KOPT-K1 (cell line): ENCODE results near the gene MISP3.
A peak's percentile ranks its signal among the peaks of the same experiment; 100 is the strongest.

ENCODE experiments used
- H3K27ac ChIP-seq: fragments of 200-600 bp; sonication (generic); 2 replicates; pipeline ENCODE4 v1.5.1; 2016; ENCODE audit warnings: antibody characterized with exemption, mild to moderate bottlenecking, low read depth, low read length; ENCODE audit not compliant: poor library complexity, severe bottlenecking
- H3K36me3 ChIP-seq: fragments of 200-600 bp; sonication (generic); 2 replicates; pipeline ENCODE4 v1.5.1; 2017; ENCODE audit warnings: antibody characterized with exemption, mild to moderate bottlenecking, low read length, moderate library complexity; ENCODE audit not compliant: insufficient read depth
- H3K9me3 ChIP-seq: fragments of 200-600 bp; sonication (generic); 2 replicates; pipeline ENCODE4 v1.5.1; 2017; ENCODE audit warnings: antibody characterized with exemption, low read length, mild to moderate bottlenecking; ENCODE audit not compliant: insufficient read depth, poor library complexity, severe bottlenecking

MISP3 gene

DNA sequence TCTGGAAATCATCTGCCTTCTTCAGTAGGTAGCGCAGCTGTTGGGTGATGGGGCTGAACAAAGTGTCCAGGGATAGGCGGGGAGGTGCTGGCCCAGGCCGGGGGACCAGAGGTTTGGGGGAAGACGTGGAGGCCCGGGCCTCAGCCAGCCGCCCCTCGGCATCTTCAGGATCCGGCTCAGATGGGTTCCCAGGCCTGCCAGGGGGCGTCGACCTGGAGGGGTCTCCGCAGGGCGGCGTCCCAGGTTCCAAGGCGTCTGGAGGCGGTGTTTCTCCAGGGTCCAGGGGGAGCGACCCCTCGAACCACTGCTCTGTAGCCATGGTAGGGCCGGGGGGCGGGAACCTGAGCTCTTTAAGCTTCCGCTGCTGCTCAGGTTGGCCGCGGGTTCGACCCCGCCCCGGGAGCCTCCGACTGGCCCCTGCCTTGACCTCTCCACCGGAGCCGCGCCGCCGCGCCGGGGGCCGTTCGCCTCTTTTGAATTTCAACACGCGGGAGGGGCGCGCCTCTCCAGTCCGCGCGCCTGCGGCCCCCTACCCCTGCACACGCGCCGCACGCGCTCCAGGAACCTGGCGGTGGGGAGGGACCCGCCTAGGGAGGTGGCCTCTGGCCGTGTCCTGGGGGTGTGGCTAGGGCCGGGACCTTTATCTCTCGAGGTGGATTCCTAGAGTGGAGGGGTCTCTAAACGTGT, 12.9 kb downstream of the MISP3 start, which contains the start of gene C19orf67:
Gene C19orf67, minus strand, starts transcription at position 475 of the 687 bp plus-strand sequence. Its CDS starts 156 bp downstream, at position 319.
- Histone ChIP-seq H3K36me3 (peaks cover 16% of the 10 kb centered on the region), H3K9me3 (no peaks in the 10 kb centered on the region), H3K27ac (no peak within 1 kb of the TSS)

DNA sequence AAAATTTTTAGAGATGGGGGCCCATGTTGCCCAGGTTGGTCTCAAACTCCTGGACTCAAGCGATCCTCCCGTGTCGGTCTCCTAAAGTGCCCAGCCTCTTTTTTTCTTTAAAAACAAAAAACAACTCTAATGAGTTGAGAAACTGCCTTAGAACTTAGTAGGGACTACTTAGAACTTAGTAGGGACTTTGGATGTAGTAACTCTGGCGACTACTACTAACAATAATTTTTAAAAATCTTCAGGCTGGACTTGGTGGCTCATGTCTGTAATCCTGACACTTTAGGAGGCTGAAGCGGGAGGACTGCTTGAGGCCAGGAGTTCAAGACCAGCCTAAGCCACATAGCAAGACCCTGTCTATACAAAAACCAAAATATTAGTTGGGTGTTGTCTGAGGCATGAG, 13.5 kb downstream of the MISP3 start:
- H3K9me3 ChIP-seq: no peaks in the 10 kb centered on the region
- H3K27ac ChIP-seq: no peak overlapping the region
- peaks cover 16% of the 10 kb centered on the region for H3K36me3 ChIP-seq

DNA sequence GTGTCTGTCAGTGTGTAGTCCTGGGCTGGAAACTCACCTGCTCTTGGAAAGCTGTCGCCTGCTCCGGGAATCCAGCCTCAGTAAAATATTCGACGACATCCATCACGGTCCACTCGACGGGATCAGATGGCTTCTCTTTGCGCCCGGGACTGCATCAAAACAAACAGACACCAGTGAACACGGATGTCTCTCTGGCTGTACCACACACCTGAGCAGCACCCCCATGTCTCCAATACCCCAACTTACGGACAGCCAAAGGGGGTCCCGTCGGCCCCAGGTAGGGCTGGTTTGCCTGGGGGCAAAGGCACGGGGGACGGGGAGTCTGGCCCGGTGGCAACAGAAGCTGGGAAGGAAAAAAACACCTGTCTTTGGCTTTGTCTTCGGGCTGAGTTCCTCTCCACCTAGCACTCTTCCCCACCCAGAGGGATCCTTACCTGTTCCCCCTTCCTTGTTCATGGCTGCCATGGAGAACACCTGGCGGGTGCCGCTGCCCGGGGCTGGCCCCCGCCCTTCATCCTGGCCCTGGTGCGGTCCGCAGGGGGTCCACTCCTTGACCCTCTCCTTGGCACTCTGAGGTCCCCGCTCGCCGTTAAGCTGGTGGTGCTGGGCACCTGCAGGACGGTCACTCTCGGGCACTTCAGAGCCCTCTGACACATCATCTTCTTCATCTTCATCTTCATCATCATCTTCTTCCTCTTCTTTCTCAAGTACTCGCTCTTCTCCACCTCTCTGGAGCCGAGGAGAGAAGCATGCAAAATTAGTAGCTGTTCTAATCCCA, 16.2 kb downstream of the MISP3 start:
- Histone ChIP-seq H3K27ac (no peak overlapping the region), H3K36me3 (peaks cover 16% of the 10 kb centered on the region), H3K9me3 (peaks cover 11% of the 10 kb centered on the region)

DNA sequence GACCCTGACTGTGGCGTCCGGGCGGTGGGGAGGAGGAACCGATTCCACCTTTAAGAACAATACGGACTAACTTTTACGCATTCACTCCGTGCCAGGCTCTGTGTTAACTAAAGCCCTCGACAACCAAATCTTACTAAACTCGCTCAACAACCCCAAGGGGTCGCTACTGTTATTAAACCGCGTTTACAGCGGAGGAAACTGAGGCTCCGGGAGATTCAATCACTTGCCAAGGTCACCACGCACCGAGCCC, 16.8 kb downstream of the MISP3 start:
- H3K9me3 ChIP-seq: peaks cover 11% of the 10 kb centered on the region
- H3K36me3 ChIP-seq: peaks cover 16% of the 10 kb centered on the region
- no peak overlapping the region for H3K27ac ChIP-seq

DNA sequence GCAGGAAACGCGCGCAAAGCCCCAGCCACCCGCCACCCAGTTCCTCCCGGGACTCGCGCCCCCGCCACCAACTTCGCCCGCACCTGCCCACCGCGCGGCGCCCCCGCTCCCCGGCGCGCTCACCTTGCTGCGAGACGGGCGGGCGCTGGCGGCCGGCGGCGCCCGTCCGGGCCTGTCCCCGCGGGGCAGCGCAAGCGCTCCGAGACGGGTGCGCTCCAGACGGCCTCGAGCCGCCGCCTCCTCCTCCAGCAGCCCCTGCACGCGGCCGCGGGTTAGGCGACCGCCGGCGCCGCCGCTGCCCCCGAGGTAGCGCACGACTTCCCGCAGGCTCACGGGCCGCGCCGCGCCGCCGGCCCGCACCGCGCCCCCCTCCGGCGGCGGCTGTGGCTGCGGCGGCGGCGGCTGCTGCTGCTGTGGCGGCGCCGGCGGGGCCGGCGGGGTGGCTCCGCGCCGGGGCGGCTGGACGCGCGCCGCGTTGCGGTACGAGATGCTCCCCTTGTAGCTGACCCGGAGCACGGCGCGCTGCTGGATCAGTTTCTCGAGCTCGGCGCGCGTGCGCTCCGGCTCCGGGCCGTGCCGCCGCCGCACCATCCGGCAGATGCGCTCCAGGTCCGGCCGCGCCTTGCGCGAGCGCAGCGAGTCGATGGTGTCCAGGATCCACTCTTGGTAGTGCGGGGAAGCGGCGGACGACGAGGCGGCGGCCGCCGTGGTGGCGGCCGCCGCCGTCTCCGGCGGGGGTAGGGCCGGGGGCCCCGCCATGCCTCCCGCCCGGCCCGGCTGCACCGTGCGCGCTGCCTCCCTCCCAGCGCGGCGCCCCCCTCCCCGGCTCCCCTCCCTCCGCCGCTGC, 17.3 kb downstream of the MISP3 start:
- Histone ChIP-seq H3K27ac (peak overlapping the region; percentile 46), H3K9me3 (peaks cover 11% of the 10 kb centered on the region), H3K36me3 (peaks cover 16% of the 10 kb centered on the region)

DNA sequence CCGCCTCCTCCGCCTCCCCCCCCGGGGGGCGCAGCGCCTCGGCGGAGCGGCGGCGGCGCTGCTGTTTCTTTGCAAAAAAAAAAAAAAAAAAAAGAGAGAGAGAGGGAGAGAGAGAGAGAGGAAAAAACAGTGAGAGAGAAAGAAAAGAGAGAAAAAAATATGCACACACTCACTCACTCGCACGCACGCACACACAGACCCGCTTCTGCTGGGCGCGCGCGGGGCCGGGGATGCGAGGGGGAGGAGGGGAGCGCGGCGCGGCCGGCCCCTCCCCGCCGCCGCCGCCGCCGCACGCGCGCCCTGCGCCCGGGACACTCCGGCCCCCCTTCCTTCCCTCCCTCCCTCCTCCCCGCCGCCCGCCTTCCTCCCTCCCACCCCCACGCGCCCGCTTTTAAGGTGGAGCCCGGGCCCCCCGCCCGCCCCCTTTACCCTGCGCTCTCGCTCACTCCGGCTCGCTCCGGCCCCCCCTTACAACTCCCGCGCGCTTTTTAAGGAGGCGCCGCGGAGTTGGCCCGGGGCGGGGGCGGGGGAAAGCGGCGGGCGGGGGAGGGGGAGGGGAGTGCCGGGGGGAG, 18.0 kb downstream of the MISP3 start, which contains the start of gene SAMD1:
Gene SAMD1, minus strand, starts transcription at position 243 of the 572 bp plus-strand sequence.
- peak within 1 kb of the TSS; percentile 74 for H3K27ac ChIP-seq
- H3K9me3 ChIP-seq: peaks cover 11% of the 10 kb centered on the region

DNA sequence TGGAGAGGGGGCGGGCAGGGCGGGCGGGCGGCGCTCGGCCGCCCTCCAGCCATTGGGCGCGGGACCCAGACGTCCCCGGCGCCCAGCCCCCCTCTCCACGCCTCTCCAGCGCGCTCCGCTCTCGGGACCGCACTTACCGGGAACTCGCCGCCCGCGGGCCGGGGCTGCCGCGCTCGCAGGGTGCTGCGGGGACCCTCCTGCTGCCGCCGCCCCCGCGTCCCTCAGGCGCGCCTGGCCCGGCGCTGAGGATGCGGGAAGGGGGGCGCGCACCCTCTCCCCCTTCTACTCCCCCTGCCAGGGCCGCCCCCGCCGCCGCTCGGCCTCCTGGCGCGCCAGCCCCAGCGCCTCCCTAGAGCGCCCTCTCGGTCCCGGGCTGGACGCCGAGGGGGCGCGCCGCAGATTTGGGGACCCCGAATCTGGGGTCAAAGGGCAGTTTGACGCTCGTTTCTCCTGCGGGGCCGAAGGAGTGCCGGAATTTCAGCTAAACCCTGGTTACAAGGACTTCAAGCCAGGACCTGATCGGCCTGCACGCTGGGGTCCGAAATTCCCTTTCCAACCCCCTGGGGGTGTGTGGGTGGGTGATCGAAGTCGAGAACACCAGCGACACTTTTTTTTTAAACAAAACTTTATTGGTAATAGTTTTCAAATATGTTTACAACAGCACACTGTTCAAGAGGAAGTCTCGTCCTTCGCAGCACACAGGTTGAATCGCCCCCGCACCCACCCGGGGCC, 18.7 kb downstream of the MISP3 start:
- Histone ChIP-seq H3K36me3 (peaks cover 16% of the 10 kb centered on the region), H3K9me3 (peaks cover 11% of the 10 kb centered on the region), H3K27ac (peak overlapping the region; percentile 74)

More for the DNA sequence above, 18.0 kb downstream of the MISP3 start, which contains the start of gene SAMD1:
- peaks cover 16% of the 10 kb centered on the region for H3K36me3 ChIP-seq

DNA sequence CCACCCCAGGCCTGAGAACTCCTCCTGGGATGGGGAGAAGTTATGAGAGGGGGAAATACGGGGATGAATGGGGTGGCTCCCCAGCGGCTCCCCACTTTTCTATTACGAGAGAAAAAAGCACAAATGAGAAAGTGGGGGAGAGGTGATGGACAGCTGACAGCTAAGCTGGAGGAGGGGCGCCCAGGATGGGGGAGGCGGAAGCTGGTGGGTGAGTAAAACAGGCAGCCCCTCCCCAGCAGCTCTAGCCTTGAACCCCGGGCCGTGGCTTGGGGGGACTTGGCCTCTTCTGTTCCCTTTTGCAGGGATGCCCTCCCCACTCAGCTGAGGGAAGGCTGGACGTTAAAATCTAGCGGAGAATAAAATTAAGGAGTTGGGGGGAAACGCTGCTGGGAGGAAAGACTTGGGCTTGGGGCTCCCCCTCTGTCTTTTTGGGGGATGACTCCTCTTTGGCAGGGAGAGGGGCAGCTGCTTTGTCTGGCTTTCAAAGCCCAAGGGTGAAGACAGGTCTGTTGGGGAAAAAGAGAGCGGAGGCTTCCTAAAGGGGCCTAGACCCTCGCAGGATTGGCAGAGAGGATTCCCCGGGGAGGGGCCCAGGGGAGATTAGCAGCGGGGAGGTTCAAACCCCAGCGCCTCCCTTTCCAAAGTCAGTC, 19.4 kb downstream of the MISP3 start:
- Histone ChIP-seq H3K9me3 (peaks cover 11% of the 10 kb centered on the region), H3K36me3 (peaks cover 23% of the 10 kb centered on the region), H3K27ac (peak overlapping the region; percentile 74)

DNA sequence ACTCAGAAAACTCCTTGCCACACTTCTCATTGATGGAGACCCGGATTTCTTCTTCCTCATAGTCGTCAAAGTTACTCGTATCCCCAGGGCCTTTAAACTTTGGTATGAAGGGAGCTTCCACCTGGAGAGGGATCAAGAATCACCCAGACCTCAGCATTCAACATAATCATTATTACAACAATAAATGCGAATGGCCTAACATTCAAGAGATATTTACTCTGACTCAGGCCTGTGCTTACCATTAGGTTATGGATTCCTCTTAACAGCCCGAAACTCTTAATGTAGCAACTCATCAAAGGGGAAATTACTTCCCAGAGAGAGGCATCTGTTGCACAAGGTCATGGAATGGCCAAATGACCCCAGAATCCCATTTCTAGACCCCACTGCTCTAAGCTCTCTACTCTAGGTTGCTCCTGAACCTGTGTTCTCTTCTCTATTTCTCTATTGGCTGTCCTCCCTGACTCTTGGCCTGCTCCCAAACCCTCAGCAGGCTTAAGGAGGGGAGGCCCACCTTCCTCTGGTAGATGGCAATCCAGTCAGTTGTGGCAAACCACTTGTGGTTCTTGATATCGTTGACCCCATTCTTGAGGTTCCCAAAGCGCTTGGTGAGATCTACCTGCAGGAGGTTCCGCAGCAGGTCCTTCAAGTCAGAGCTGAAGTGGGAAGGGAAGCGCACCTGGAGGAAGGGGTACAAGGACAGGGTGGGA, 20.7 kb downstream of the MISP3 start:
- Histone ChIP-seq H3K9me3 (peaks cover 11% of the 10 kb centered on the region), H3K36me3 (peaks cover 29% of the 10 kb centered on the region), H3K27ac (no peak overlapping the region)

DNA sequence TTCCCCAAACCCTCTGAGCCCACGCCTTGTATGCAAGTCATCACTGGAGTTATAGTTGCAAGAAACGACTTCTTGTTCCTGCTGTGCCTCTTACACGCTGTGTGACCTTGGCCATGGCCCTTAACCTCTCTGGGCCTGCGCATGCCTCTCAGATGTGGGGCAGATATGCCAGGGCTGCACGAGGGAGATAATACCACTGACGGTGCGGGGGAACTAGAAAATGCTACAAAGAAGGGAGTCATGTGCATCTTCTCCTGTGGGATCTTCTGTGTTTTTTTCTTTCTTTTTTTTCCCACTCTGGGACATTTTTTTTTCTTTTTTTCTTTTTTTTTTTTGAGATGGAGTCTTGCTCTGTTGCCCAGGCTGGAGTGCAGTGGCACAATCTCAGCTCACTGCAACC, 22.3 kb downstream of the MISP3 start:
- no peak overlapping the region for H3K27ac ChIP-seq
- peaks cover 11% of the 10 kb centered on the region for H3K9me3 ChIP-seq
- peaks cover 26% of the 10 kb centered on the region; the same call in 1 of the 2 replicates for H3K36me3 ChIP-seq

DNA sequence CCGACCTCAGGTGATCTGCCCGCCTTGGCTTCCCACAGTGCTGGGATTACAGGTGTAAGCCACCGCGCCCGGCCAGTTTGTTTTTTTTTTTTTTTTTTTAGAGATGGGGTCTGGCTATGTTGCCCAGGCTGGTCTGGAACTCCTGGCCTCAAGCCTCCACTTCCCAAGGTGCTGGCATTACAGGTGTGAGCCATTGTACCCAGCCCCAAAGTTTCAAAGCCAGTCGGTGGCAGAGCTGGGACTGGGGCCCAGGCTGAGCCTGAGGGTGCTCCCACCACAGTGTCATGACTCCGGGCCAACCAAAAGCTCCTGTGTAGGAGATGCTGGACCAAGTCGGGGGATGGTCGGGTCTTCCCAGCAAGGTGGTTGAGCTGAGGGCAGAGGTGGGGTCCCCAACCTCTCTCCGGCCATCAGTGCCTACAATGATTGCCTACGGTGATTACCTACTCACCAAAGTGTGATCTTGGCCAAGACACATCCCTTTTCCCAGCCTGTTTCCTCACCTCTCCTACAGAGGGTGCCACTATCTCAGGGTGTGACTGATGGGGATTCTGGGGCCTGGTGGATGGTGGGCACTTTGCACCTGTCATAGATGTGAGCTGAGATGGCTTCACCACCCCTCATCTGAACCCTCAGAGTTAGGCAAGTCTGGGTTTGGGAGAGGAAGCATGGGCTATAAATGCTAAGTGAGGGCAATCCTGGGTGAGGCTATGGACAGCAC, 23.8 kb downstream of the MISP3 start:
- Histone ChIP-seq H3K36me3 (peaks cover 40% of the 10 kb centered on the region), H3K27ac (no peak overlapping the region)

DNA sequence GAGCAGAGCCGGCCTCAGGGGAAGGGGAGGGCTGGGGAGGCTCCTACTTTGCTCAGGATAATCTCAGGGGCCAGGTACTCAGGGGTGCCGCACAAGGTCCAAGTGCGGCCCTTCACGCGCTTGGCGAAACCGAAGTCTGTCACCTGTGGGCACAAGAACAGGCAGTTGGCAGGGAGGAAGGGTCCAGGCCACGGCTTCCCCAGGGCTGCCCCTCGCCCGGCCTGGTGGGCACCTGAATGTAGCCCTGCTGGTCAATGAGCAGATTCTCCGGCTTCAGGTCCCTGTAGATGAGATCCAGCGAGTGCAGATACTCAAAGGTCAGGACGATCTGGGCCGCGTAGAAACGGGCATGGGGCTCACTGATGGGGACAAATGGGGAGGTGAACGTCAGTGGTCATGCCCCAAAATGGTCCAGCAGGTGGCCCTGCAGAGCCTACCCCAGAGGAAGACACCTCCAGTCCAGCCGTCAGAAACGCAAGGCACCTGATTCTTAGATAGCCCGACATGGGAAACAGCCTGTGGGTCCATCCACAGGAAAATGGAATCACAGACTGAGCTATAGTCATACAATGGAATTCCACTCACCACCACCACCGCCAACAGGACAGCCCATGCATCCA, 25.1 kb downstream of the MISP3 start:
- Histone ChIP-seq H3K27ac (no peak overlapping the region), H3K9me3 (peaks cover 11% of the 10 kb centered on the region), H3K36me3 (peaks cover 48% of the 10 kb centered on the region)

More for the DNA sequence above, 23.8 kb downstream of the MISP3 start:
- peaks cover 11% of the 10 kb centered on the region for H3K9me3 ChIP-seq
